SIG-M5 treated with dmso at 0.1 percent for 504 hours (cell line): ENCODE measurements around the gene PAX4.

Experiments
- DNase-seq: peaks from one replicate; lab custom pipeline; 2025; ENCODE audit not compliant: unreplicated experiment; lab: John Stamatoyannopoulos, UW

PAX4 gene

GRCh38 chr7:127618042-127618441 lies at the start of gene PAX4:
Gene PAX4 (minus strand): TSS chr7:127618142. CDS start chr7:127615928, 2,214 bp downstream.
- no peak for DNase-seq

GRCh38 chr7:127667017-127667670 lies 49.2 kb upstream of the PAX4 start:
- DNase-seq = no peak

GRCh38 chr7:127666602-127667001 lies 48.7 kb upstream of the PAX4 start:
- no peak for DNase-seq

- DNase-seq = no peak
Measured at GRCh38 chr7:127665922-127666321, 48.0 kb upstream of the PAX4 start.

- no peak for DNase-seq
Measured at GRCh38 chr7:127658970-127659630, 41.2 kb upstream of the PAX4 start.

- DNase-seq = no peak
Measured at GRCh38 chr7:127657500-127657899, 39.6 kb upstream of the PAX4 start.

- no peak for DNase-seq
Measured at GRCh38 chr7:127655720-127656119, 37.8 kb upstream of the PAX4 start.

- DNase-seq = no peak
Measured at GRCh38 chr7:127654404-127655394, 36.8 kb upstream of the PAX4 start.

- DNase-seq = no peak
Measured at GRCh38 chr7:127653396-127653795, 35.5 kb upstream of the PAX4 start.

- peak; percentile 25 for DNase-seq
Measured at GRCh38 chr7:127652333-127653248, 34.6 kb upstream of the PAX4 start.

GRCh38 chr7:127651556-127652332 lies 33.8 kb upstream of the PAX4 start, which contains the start of gene SND1:
Gene SND1 (plus strand): TSS chr7:127652194. CDS start chr7:127652374, 180 bp downstream.
- peak; percentile 99 for DNase-seq

GRCh38 chr7:127650847-127651555 lies 33.1 kb upstream of the PAX4 start:
- DNase-seq = peak; percentile 24

GRCh38 chr7:127648986-127649385 lies 31.0 kb upstream of the PAX4 start:
- DNase-seq = no peak

- no peak for DNase-seq
Measured at GRCh38 chr7:127647636-127648035, 29.7 kb upstream of the PAX4 start.

- no peak for DNase-seq
Measured at GRCh38 chr7:127644484-127644883, 26.5 kb upstream of the PAX4 start.

GRCh38 chr7:127638197-127638596 lies 20.3 kb upstream of the PAX4 start:
- no peak for DNase-seq

- no peak for DNase-seq
Measured at GRCh38 chr7:127635659-127636285, 17.8 kb upstream of the PAX4 start.

GRCh38 chr7:127632276-127632910 lies 14.5 kb upstream of the PAX4 start:
- no peak for DNase-seq
